Esophagus squamous epithelium (tissue), 5 donors: Measurements from ENCODE around the gene SH3YL1. TPM values are rescaled to one million over a fixed set of nuclear protein-coding genes. Genes with fewer than 3 reads are reported as not detected.

Experiments
- DNase-seq: peaks from one replicate; lab custom pipeline; 2025; lab: John Stamatoyannopoulos, UW
- H3K27ac ChIP-seq, 4 donors: fragments of 200-600 bp; sonication (generic); one replicate each; pipeline ENCODE4 v1.5.1; 2016 to 2019; ENCODE audit warnings: mild to moderate bottlenecking in 1 of 4
- H3K27me3 ChIP-seq, 4 donors: fragments of 200-600 bp; sonication (generic); 1 replicate in 3 of 4; 2 replicates in 1 of 4; pipeline versions ENCODE4 v1.5.1 to v1.6.0; 2017 to 2021; ENCODE audit warnings: antibody characterized with exemption in 1 of 4
- H3K36me3 ChIP-seq, 3 donors: fragments of 200-600 bp; sonication (generic); one replicate each; pipeline ENCODE4 v1.5.1; 2016 to 2019
- H3K4me1 ChIP-seq, 3 donors: fragments of 200-600 bp; sonication (generic); one replicate each; pipeline ENCODE4 v1.5.1; 2017 to 2019
- H3K4me3 ChIP-seq, 4 donors: fragments of 200-600 bp; sonication (generic); 1 replicate in 3 of 4; 2 replicates in 1 of 4; pipeline ENCODE4 v1.5.1; 2016 to 2019; ENCODE audit warnings: mild to moderate bottlenecking in 2 of 4, moderate library complexity in 1 of 4
- H3K9me3 ChIP-seq, 3 donors: fragments of 200-600 bp; sonication (generic); one replicate each; pipeline ENCODE4 v1.5.1; 2016 to 2019
- POLR2A ChIP-seq, 4 donors: fragments of 450-650 bp; IDR thresholded peaks; one replicate each; pipeline ENCODE4 v1.6.1; 2017; ENCODE audit warnings: antibody characterized with exemption in 4 of 4, mild to moderate bottlenecking in 4 of 4, moderate library complexity in 3 of 4
- WGBS, 2 donors: methylation state at CpG; one replicate each; pipeline ENCODE4 v1.1.5; 2018; 5-methylcytosine and 5-hydroxymethylcytosine counted together
- intact Hi-C: fragments of 100-400 bp; cut with DNase I; formaldehyde crosslinking; loops from one replicate; pipeline ENCODE4 v1.15.0; 2022
- total RNA-seq, 4 donors: library from RNA; depleted of rRNA; stranded (reverse); fragments of >200 nt; gene quantifications; one replicate each; pipeline ENCODE4 v1.1.0, GENCODE V29; 2016
- TF ChIP-seq, protein P1 (sequence below), 6 experiments: fragments of 450-650 bp in 4 of 6; fragments of 200-600 bp in 2 of 6; sonication (generic) in 2 of 6; IDR thresholded peaks; one replicate each; pipeline ENCODE4 v1.5.1; 2016 to 2019; ENCODE audit warnings: antibody characterized with exemption in 6 of 6, mild to moderate bottlenecking in 4 of 6, moderate library complexity in 4 of 6
- donor health status: DM: yes; HTN: yes; CAD: no.

The SH3YL1 gene
- total RNA-seq, 4 donors from 2014 or later: 64.9 to 99.6 (median 81.1) TPM

DNA sequence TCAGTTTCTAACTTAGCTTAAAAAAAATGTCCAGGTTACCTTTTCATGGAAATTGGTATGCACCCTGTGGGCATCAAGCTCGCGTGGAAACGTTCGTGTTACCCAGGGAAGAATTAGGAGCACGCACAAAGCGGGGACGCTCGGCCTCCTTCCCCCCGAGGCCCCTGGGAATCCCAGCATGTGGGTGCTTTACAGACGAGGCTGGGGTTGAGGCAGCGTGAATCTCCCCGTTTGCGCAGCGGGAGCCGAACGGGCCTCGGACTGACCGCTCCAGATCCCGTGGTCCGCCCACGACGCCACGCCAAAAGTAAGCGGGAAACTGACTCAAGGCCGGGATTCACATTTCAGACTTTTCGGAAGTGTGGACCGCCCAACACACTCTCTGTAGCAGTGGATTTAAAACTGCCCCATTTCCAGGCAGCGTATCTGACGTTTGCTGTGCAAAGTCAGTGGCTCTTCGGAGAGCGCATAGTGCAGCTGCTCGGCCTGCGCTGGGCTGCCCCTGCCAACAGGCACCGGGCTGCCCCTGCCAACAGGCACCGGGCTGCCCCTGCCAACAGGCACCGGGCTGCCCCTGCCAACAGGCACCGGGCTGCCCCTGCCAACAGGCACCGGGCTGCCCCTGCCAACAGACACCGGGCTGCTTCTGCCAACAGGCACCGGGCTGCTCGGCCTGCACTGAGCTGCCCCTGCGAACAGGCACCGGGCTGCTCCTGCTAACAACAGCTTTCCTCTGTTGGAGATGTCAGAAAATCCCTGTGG lies 49.7 kb downstream of the SH3YL1 start:
- H3K27me3 ChIP-seq: peaks cover 0 to 34% (median 0%) of the 10 kb centered on the region in 4 donors
- peaks cover 0 to 6% (median 0%) of the 10 kb centered on the region in 3 donors for H3K9me3 ChIP-seq
- no peak for DNase-seq
- TF ChIP-seq POLR2A (IDR thresholded peaks at IDR 0.05): no peak
- TF ChIP-seq, protein P1, sequence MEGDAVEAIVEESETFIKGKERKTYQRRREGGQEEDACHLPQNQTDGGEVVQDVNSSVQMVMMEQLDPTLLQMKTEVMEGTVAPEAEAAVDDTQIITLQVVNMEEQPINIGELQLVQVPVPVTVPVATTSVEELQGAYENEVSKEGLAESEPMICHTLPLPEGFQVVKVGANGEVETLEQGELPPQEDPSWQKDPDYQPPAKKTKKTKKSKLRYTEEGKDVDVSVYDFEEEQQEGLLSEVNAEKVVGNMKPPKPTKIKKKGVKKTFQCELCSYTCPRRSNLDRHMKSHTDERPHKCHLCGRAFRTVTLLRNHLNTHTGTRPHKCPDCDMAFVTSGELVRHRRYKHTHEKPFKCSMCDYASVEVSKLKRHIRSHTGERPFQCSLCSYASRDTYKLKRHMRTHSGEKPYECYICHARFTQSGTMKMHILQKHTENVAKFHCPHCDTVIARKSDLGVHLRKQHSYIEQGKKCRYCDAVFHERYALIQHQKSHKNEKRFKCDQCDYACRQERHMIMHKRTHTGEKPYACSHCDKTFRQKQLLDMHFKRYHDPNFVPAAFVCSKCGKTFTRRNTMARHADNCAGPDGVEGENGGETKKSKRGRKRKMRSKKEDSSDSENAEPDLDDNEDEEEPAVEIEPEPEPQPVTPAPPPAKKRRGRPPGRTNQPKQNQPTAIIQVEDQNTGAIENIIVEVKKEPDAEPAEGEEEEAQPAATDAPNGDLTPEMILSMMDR (IDR thresholded peaks at IDR 0.05): no peak
- peaks cover 0 to 19% (median 0%) of the 10 kb centered on the region in 3 donors for H3K36me3 ChIP-seq
- H3K4me3 ChIP-seq: peak overlapping the region in 1 of 4 donors; percentile 20
- H3K27ac ChIP-seq: no peak overlapping the region
- intact Hi-C loops: no loop called here
- 60 to 93% methylated on average over 28 to 34 of the region's 43 CpGs for WGBS, 2 donors
- H3K4me1 ChIP-seq: no peaks in the 10 kb centered on the region

DNA sequence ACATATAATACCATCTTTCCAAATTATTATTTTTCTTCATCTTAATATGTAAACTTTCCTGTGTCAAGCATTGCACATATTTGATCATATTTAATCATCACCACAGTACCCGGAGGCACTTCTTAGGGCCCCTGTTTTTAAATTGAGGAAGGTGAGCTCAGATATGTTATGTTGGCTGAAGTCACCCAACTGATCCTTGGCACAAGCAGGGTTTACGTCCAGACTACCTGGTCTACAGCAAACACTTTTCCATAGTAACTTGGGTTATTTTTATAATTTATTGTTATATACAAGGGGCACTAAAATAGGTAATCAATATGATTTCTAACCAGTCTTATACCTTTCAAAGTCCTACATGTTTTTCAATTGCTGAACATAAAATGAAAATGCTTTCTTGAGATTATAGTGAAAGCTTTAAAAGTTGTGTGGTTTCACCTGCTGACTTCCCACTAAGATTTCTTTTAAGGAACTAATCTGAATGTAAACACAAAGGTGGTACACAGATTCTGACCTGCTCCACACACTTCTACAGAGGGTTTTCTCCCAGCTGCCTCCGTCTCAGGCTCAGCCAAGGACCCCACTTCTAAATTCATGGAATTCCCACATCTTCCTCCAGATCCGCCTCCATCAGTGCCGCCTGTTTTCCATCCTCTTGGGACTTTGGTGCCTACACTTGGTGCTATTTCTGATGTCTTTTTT lies 52.2 kb downstream of the SH3YL1 start:
- Histone ChIP-seq H3K4me1 (no peaks in the 10 kb centered on the region), H3K9me3 (peaks cover 0 to 6% (median 0%) of the 10 kb centered on the region in 3 donors), H3K4me3 (no peak overlapping the region), H3K27me3 (peaks cover 0 to 41% (median 0%) of the 10 kb centered on the region in 4 donors), H3K27ac (no peak overlapping the region), H3K36me3 (no peaks in the 10 kb centered on the region)
- intact Hi-C loops: no loop called here
- TF ChIP-seq POLR2A (IDR thresholded peaks at IDR 0.05): no peak
- TF ChIP-seq, protein P1 (IDR thresholded peaks at IDR 0.05): no peak
- no peak for DNase-seq
- 79 to 87% methylated on average over 5 of the region's 5 CpGs for WGBS, 2 donors

DNA sequence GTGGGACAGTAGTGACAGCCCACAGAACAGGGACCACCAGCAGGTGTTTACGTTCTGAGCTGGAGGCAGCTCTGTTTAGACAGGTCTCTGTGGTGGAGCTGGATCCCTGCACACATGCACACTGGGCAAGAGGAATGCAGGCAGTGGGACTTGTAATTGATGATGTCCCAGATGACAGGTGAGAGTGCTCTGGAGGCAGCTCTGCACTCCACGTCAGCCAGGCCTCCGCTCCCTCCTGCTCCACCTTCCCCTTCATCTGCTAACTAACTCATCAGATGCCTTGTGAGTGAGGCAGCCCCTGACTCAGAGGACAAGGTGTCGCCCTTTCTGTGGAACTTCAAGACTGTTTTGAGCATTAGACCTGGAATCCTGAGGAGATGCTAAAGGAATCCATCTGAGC lies 53.2 kb downstream of the SH3YL1 start:
- TF ChIP-seq, protein P1 (IDR thresholded peaks at IDR 0.05): no peak
- TF ChIP-seq POLR2A (IDR thresholded peaks at IDR 0.05): no peak
- WGBS, 2 donors: 44 to 51% methylated on average over 3 to 4 of the region's 4 CpGs
- Histone ChIP-seq H3K36me3 (no peaks in the 10 kb centered on the region), H3K27me3 (peaks cover 0 to 41% (median 0%) of the 10 kb centered on the region in 4 donors), H3K4me1 (no peaks in the 10 kb centered on the region), H3K9me3 (peaks cover 0 to 6% (median 0%) of the 10 kb centered on the region in 3 donors), H3K27ac (no peak overlapping the region), H3K4me3 (no peak overlapping the region)
- DNase-seq: no peak
- intact Hi-C loops: no loop called here

DNA sequence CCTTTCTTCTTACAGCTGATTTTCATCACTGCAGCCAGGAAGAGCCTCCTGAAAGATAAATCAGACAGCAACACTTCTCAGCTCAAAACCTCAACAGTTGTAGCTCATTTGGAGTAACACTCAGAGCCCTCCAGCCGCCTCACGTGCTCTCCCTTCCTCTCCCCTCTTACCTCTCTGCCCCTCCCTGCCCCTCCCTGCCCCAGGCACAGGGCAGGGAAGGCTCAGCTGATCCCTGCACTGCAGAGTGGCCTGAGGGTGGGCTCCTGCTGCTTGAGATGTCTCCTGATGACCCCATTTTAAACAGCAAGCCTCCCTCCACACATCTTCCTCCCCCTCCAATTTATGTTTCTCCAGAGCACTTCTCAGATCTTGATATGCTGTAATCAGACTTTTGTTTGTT lies 54.4 kb downstream of the SH3YL1 start:
- H3K9me3 ChIP-seq: peaks cover 0 to 6% (median 0%) of the 10 kb centered on the region in 3 donors
- DNase-seq: no peak
- intact Hi-C loops: no loop called here
- H3K4me3 ChIP-seq: no peak overlapping the region
- peaks cover 0 to 41% (median 0%) of the 10 kb centered on the region in 4 donors for H3K27me3 ChIP-seq
- no peaks in the 10 kb centered on the region for H3K36me3 ChIP-seq
- TF ChIP-seq POLR2A (IDR thresholded peaks at IDR 0.05): no peak
- TF ChIP-seq, protein P1 (IDR thresholded peaks at IDR 0.05): no peak
- H3K4me1 ChIP-seq: no peaks in the 10 kb centered on the region
- no peak overlapping the region for H3K27ac ChIP-seq
- WGBS, 2 donors: 50 to 68% methylated on average over 2 of the region's 2 CpGs

DNA sequence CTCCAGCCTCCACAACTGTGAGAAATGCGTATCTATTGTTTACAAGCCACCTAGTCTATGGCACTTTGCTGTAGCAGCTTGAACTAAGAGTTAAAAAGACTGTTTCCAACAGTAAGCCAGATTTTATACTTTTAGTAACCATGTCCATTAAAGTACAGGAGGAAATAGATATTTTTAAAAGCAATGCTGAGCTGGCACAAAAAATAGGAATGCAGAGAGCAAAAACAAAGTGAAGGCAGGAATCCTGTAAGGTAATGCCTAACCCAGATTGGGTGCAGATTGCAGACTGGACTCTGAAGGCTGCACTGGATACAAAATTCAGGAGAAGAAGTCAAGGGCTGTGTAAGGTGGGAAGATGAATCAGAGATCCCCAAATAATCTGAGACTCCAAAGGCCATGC lies 55.5 kb downstream of the SH3YL1 start:
- 55 to 75% methylated on average over 1 of the region's 1 CpG for WGBS, 2 donors
- TF ChIP-seq, protein P1 (IDR thresholded peaks at IDR 0.05): no peak
- TF ChIP-seq POLR2A (IDR thresholded peaks at IDR 0.05): no peak
- H3K4me3 ChIP-seq: no peak overlapping the region
- H3K27me3 ChIP-seq: peaks cover 0 to 39% (median 0%) of the 10 kb centered on the region in 4 donors
- H3K36me3 ChIP-seq: no peaks in the 10 kb centered on the region
- H3K4me1 ChIP-seq: no peaks in the 10 kb centered on the region
- H3K9me3 ChIP-seq: peaks cover 0 to 6% (median 0%) of the 10 kb centered on the region in 3 donors
- intact Hi-C loops: no loop called here
- H3K27ac ChIP-seq: no peak overlapping the region
- DNase-seq: no peak
